ENCODE measurements around the gene TRIP10.

GRCh38 chr19:6710273-6711077 is 29.0 kb upstream of the TRIP10 start:
- TF ChIP-seq CTCF (IDR thresholded peaks at IDR 0.05), result no peak
- no peak for TF ChIP-seq POLR2A (IDR thresholded peaks at IDR 0.05)

Data from heart left ventricle (tissue), 13 donors.